Effector memory CD8-positive, alpha-beta T cell (primary cell): ENCODE data around the gene FFAR1.
A peak's percentile ranks its signal among the peaks of the same experiment; 100 is the strongest.

Experiments used
- ATAC-seq: fragments of 150-1000 bp; cut with Tn5 transposase; replicated peaks from 2 replicates; pipeline ENCODE4 v1.10.0; 2021; ENCODE audit warnings: mild to moderate bottlenecking, moderate library complexity
- DNase-seq, 3 experiments: peaks; one replicate each; pipeline ENCODE4 v3.0.0; 2021
- H3K27ac Mint-ChIP-seq, 2 donors: one replicate each; pipeline ENCODE4 v1.8.0; 2022; ENCODE audit warnings: mild to moderate bottlenecking in 2 of 2, mixed read lengths in 2 of 2, moderate library complexity in 2 of 2
- H3K27me3 Mint-ChIP-seq, 2 donors: one replicate each; pipeline ENCODE4 v1.8.0; 2022; ENCODE audit warnings: mixed read lengths in 2 of 2
- H3K36me3 Mint-ChIP-seq: one replicate; pipeline ENCODE4 v1.8.0; 2022; ENCODE audit warnings: mild to moderate bottlenecking, moderate library complexity, mixed read lengths; ENCODE audit not compliant: insufficient read depth
- H3K4me1 Mint-ChIP-seq, 2 donors: one replicate each; pipeline ENCODE4 v1.8.0; 2022; ENCODE audit warnings: low read depth in 2 of 2, mixed read lengths in 2 of 2
- H3K4me3 Mint-ChIP-seq, 2 donors: one replicate each; pipeline ENCODE4 v1.8.0; 2022; ENCODE audit warnings: mild to moderate bottlenecking in 2 of 2, mixed read lengths in 2 of 2, moderate library complexity in 2 of 2
- H3K9me3 Mint-ChIP-seq, 2 donors: one replicate each; pipeline ENCODE4 v1.8.0; 2022; ENCODE audit warnings: mixed read lengths in 2 of 2

The FFAR1 gene

GRCh38 chr19:35309481-35310279 is 38.0 kb upstream of the FFAR1 start:
- Mint-ChIP-seq H3K27ac (no peak overlapping the region), H3K27me3 (peaks cover 15 to 31% of the 10 kb centered on the region in 2 donors), H3K4me1 (no peaks in the 10 kb centered on the region), H3K36me3 (no peaks in the 10 kb centered on the region), H3K4me3 (no peak overlapping the region), H3K9me3 (no peaks in the 10 kb centered on the region)
- ATAC-seq (no peak), DNase-seq (no peak)

GRCh38 chr19:35310331-35310730 is 37.4 kb upstream of the FFAR1 start:
- Mint-ChIP-seq H3K4me3 (no peak overlapping the region), H3K36me3 (no peaks in the 10 kb centered on the region), H3K27ac (no peak overlapping the region), H3K27me3 (peaks cover 15 to 31% of the 10 kb centered on the region in 2 donors), H3K4me1 (no peaks in the 10 kb centered on the region), H3K9me3 (no peaks in the 10 kb centered on the region)
- DNase-seq (no peak), ATAC-seq (no peak)

GRCh38 chr19:35310811-35311465 is 36.8 kb upstream of the FFAR1 start:
- no peaks in the 10 kb centered on the region for H3K36me3 Mint-ChIP-seq
- ATAC-seq (no peak), DNase-seq (no peak)
- H3K4me1 Mint-ChIP-seq = no peaks in the 10 kb centered on the region
- H3K9me3 Mint-ChIP-seq = no peaks in the 10 kb centered on the region
- no peak overlapping the region for H3K27ac Mint-ChIP-seq
- H3K4me3 Mint-ChIP-seq = no peak overlapping the region
- H3K27me3 Mint-ChIP-seq = peaks cover 15 to 31% of the 10 kb centered on the region in 2 donors

DNA sequence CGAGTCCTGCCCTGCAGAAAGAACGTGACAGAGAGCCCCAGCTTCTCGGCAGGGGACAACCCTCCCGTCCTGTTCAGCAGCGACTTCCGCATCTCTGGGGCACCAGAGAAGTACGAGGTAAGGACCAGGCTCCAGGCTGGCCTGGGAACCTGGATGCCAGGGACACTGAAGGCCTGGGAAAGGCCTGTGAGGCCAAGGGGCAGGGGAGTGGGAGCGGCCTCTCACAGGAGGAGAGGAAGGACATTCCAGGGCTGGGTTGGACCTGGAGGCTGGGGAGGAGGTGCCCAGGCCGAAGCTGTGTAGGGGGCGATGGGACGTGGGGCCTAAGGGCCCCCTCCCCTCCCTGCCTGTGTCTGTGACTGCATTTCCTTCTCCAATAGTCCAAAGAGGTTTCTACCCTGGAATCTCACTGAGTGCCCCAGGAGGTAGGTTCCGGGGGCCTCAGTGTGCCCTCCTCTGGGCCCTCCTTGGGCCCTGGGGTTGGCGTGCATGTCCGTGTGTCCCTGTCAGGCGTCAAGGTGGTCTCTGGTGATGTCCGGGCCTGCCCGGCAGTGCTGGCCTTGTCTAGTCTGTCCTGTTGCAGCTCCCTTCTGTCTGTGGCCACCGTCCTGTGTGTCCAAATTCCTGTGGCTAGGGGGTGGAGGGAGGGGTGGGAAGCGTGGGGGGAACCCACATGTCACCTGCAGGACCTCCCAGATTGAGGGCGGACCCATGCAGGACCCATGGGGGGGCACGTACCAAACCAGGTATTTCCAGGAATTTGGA is 35.6 kb upstream of the FFAR1 start:
- no peaks in the 10 kb centered on the region for H3K4me1 Mint-ChIP-seq
- peaks cover 15 to 31% of the 10 kb centered on the region in 2 donors for H3K27me3 Mint-ChIP-seq
- DNase-seq = no peak
- peak overlapping the region in 1 of 2 donors; percentile 52 for H3K27ac Mint-ChIP-seq
- H3K4me3 Mint-ChIP-seq = no peak overlapping the region
- H3K9me3 Mint-ChIP-seq = no peaks in the 10 kb centered on the region
- no peak for ATAC-seq
- H3K36me3 Mint-ChIP-seq = no peaks in the 10 kb centered on the region

DNA sequence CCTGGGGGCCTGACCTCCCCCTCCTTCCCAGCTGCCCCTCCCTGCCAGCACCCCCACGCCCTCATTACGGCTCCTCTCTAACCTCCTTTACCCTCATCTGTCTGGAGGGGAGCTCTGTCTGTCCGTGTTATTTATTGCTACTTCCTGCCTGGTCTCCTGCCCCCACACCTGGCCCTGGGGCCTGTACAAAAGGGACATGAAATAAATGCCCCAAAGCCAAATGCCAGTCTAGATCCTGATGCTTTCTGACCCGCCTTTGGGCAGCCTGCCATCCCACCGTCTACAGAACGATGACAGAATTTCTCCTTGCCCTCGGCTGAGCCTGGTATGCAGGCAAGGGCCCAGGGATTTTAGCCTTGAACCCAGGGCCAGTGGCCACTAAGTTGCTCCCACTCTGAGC is 34.1 kb upstream of the FFAR1 start:
- no peaks in the 10 kb centered on the region for H3K9me3 Mint-ChIP-seq
- ATAC-seq (no peak), DNase-seq (no peak)
- H3K36me3 Mint-ChIP-seq = no peaks in the 10 kb centered on the region
- H3K27me3 Mint-ChIP-seq = peaks cover 11 to 26% of the 10 kb centered on the region in 2 donors
- peaks cover 0 to 3% of the 10 kb centered on the region in 2 donors for H3K4me1 Mint-ChIP-seq
- no peak overlapping the region for H3K4me3 Mint-ChIP-seq
- H3K27ac Mint-ChIP-seq = peak overlapping the region in 1 of 2 donors; percentile 71

- ATAC-seq (no peak), DNase-seq (no peak)
- no peaks in the 10 kb centered on the region for H3K9me3 Mint-ChIP-seq
- no peak overlapping the region for H3K4me3 Mint-ChIP-seq
- no peaks in the 10 kb centered on the region for H3K36me3 Mint-ChIP-seq
- H3K27ac Mint-ChIP-seq = peak overlapping the region in 1 of 2 donors; percentile 71
- peaks cover 11 to 26% of the 10 kb centered on the region in 2 donors for H3K27me3 Mint-ChIP-seq
- H3K4me1 Mint-ChIP-seq = peaks cover 0 to 7% of the 10 kb centered on the region in 2 donors
Measured at GRCh38 chr19:35314031-35314430, 33.7 kb upstream of the FFAR1 start.

- H3K27ac Mint-ChIP-seq = no peak overlapping the region
- H3K9me3 Mint-ChIP-seq = no peaks in the 10 kb centered on the region
Measured at GRCh38 chr19:35314858-35315470, 32.7 kb upstream of the FFAR1 start.

DNA sequence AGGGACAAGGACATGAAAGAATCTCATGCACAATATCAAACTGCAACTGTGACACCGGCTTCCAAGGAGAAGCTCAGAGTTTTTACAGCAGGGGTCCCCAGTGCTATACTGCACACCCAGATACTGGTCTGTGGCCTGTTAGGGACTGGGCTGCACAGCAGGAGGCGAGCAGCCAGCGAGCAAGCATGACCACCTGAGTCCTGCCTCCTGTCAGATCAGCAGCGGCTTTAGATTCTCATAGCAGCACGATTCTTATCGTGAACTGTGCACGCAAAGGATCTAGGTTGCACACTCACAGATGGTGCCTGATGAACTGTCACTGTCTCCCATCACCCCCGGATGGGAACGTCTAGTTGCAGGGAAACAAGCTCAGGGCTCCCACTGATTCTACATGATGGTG is 31.8 kb upstream of the FFAR1 start:
- peaks cover 6 to 26% of the 10 kb centered on the region in 2 donors for H3K27me3 Mint-ChIP-seq
- DNase-seq (no peak), ATAC-seq (no peak)
- H3K9me3 Mint-ChIP-seq = no peaks in the 10 kb centered on the region
- H3K36me3 Mint-ChIP-seq = no peaks in the 10 kb centered on the region
- H3K4me1 Mint-ChIP-seq = peaks cover 0 to 7% of the 10 kb centered on the region in 2 donors
- no peak overlapping the region for H3K4me3 Mint-ChIP-seq
- H3K27ac Mint-ChIP-seq = no peak overlapping the region

More at GRCh38 chr19:35314858-35315470, 32.7 kb upstream of the FFAR1 start:
- no peak overlapping the region for H3K4me3 Mint-ChIP-seq
- H3K27me3 Mint-ChIP-seq = peaks cover 6 to 20% of the 10 kb centered on the region in 2 donors
- DNase-seq (no peak), ATAC-seq (no peak)
- no peaks in the 10 kb centered on the region for H3K36me3 Mint-ChIP-seq
- H3K4me1 Mint-ChIP-seq = peaks cover 0 to 7% of the 10 kb centered on the region in 2 donors

DNA sequence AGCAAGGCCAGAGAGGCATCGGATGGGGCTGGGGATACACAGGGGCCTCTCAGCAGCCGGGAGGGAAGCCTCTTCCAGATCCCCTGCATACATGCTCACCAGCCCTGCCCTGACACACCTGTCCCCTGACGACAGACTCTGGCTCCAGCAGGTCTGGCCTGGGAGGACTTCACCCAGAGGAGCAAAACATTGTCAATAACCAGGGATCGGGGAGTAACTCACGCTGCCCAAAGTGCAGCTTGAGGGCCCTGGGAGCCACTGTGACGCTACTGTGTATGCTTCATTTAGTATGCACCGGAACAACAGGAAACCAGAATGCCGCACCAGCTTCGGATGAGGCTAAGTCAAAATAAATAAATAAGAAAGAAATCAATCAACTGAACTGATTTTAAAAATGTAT is 31.1 kb upstream of the FFAR1 start:
- no peaks in the 10 kb centered on the region for H3K36me3 Mint-ChIP-seq
- DNase-seq (no peak), ATAC-seq (no peak)
- H3K9me3 Mint-ChIP-seq = no peaks in the 10 kb centered on the region
- no peak overlapping the region for H3K4me3 Mint-ChIP-seq
- peaks cover 0 to 7% of the 10 kb centered on the region in 2 donors for H3K4me1 Mint-ChIP-seq
- H3K27me3 Mint-ChIP-seq = peaks cover 6 to 28% of the 10 kb centered on the region in 2 donors
- no peak overlapping the region for H3K27ac Mint-ChIP-seq

DNA sequence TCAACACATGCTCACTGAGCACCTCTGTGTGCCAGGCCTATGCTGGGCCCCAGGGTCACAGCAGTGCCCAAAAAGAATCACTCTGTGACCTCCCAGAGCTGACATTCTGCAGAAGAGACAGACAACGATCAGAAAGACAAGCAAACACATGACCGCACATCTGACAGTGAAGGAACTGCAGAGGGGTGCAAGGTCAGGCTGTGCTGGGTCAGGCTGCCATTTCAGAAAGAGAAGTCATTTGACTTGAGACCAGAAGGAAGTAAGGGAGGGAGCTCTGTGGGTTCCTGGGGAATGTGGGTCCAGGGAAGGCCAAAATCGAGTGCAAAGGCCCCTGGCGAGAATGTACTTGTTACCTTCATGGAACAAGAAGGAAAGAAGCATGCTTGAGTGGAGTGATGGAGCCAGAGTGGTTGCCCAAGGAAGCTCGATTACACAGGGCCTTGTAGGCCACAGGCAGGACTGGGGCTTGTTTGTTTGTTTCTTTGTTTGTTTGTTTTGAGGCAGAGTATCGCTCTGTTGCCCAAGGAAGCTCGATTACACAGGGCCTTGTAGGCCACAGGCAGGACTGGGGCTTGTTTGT is 30.1 kb upstream of the FFAR1 start:
- peaks cover 0 to 2% of the 10 kb centered on the region in 2 donors for H3K9me3 Mint-ChIP-seq
- ATAC-seq = no peak
- peaks cover 12 to 21% of the 10 kb centered on the region in 2 donors for H3K27me3 Mint-ChIP-seq
- peak overlapping the region in 1 of 2 donors; percentile 15 for H3K27ac Mint-ChIP-seq
- H3K36me3 Mint-ChIP-seq = no peaks in the 10 kb centered on the region
- H3K4me1 Mint-ChIP-seq = peaks cover 0 to 7% of the 10 kb centered on the region in 2 donors
- DNase-seq = no peak
- no peak overlapping the region for H3K4me3 Mint-ChIP-seq

GRCh38 chr19:35318679-35319448 is 28.8 kb upstream of the FFAR1 start:
- H3K27ac Mint-ChIP-seq = peak overlapping the region in 1 of 2 donors; percentile 70
- no peak for DNase-seq
- H3K9me3 Mint-ChIP-seq = peaks cover 0 to 2% of the 10 kb centered on the region in 2 donors
- H3K4me1 Mint-ChIP-seq = peaks cover 0 to 7% of the 10 kb centered on the region in 2 donors
- no peaks in the 10 kb centered on the region for H3K36me3 Mint-ChIP-seq
- H3K27me3 Mint-ChIP-seq = peaks cover 12 to 21% of the 10 kb centered on the region in 2 donors
- H3K4me3 Mint-ChIP-seq = no peak overlapping the region
- ATAC-seq = peak; percentile 37

DNA sequence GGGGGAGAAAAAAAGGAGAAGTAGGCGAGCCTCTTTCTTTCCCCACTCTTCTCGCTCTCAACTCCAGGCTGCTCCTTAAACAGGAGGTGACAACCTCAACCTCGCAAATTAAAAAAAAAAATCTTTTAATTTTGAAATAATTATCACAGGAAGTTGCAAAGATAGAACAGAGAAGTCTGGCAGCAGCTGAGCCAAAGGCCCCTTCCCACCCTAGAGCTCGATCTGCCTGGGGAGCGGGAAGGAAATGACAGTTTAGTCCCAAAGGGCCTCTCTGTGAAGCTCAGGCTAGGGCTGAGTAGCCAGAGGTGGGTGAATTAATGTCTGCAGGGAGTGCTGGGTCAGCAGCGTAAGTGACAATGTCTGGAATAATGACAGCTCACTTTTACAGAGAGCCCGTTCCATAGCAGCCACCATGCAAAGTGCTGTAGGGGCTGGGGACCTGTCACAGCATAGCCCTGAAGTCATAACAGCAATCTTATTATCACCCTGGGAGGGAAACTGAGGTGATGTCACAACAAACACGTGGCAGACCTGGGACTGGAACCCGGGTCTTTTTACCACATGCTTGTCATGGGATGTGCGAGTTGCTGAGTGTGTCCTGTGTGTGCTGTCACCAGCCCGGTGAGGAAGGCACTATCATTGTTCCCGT is 27.5 kb upstream of the FFAR1 start:
- Mint-ChIP-seq H3K4me3 (no peak overlapping the region), H3K4me1 (peaks cover 0 to 7% of the 10 kb centered on the region in 2 donors), H3K36me3 (no peaks in the 10 kb centered on the region), H3K9me3 (peaks cover 0 to 2% of the 10 kb centered on the region in 2 donors), H3K27me3 (peaks cover 12 to 21% of the 10 kb centered on the region in 2 donors), H3K27ac (no peak overlapping the region)
- ATAC-seq (no peak), DNase-seq (no peak)
